Uterus (tissue), 2 donors: Measurements from ENCODE around the gene STARD10.

ENCODE experiments used
- CTCF ChIP-seq, 4 experiments: fragments of 200-600 bp in 2 of 4; fragments of 450-650 bp in 2 of 4; sonication (generic) in 2 of 4; IDR thresholded peaks; one replicate each; pipeline ENCODE4 v1.5.1; 2016 to 2019; ENCODE audit warnings: antibody characterized with exemption in 4 of 4, mild to moderate bottlenecking in 2 of 4, moderate library complexity in 1 of 4
- POLR2A ChIP-seq, 2 donors: fragments of 450-650 bp; IDR thresholded peaks; one replicate each; pipeline ENCODE4 v1.6.1; 2016; ENCODE audit warnings: antibody characterized with exemption in 2 of 2, mild to moderate bottlenecking in 1 of 2, moderate library complexity in 1 of 2

- TF ChIP-seq POLR2A (IDR thresholded peaks at IDR 0.05) = no peak
- no peak for TF ChIP-seq CTCF (IDR thresholded peaks at IDR 0.05)
Measured at GRCh38 chr11:72799441-72799840, 5.6 kb upstream of the STARD10 start.
